A549 (cell line): ENCODE data around the gene XPC.
"Not testable (repeated sequence)": the region's sequence is repeated elsewhere in the genome, so short reads cannot be mapped to it uniquely, and the experiment has no call there.

Experiments
- CTCF ChIP-seq: fragments of >200 bp; sonication (Bioruptor Twin); formaldehyde crosslinking; IDR thresholded peaks from 3 replicates; pipeline ENCODE4 v1.5.1; 2016
- EP300 ChIP-seq, 2 experiments: fragments of >200 bp; sonication (Bioruptor Twin); formaldehyde crosslinking; IDR thresholded peaks; 2 replicates in 1 of 2; 3 replicates in 1 of 2; pipeline ENCODE4 v1.6.1; 2016 to 2017
- HDAC2 ChIP-seq: fragments of 200-600 bp; sonication (generic); IDR thresholded peaks from 2 replicates; pipeline ENCODE4 v1.6.1; 2016
- NR3C1 ChIP-seq: fragments of >200 bp; sonication (Bioruptor Twin); formaldehyde crosslinking; IDR thresholded peaks from 3 replicates; pipeline ENCODE4 v1.6.1; 2017
- POLR2A ChIP-seq: IDR thresholded peaks from 2 replicates; pipeline ENCODE4 v1.6.1; 2012; ENCODE audit warnings: mild to moderate bottlenecking, low read length
- RCOR1 ChIP-seq: fragments of 150-350 bp; IDR thresholded peaks from 2 replicates; pipeline ENCODE4 v1.6.1; 2014; ENCODE audit warnings: antibody characterized with exemption, low read length, low read depth
- RFX5 ChIP-seq: fragments of 450-650 bp; IDR thresholded peaks from 2 replicates; pipeline ENCODE4 v1.7.1; 2014; ENCODE audit warnings: antibody characterized with exemption, mild to moderate bottlenecking, moderate library complexity
- SMC3 ChIP-seq: fragments of >200 bp; sonication (Bioruptor Twin); formaldehyde crosslinking; IDR thresholded peaks from 3 replicates; pipeline ENCODE4 v1.6.1; 2018; ENCODE audit warnings: inconsistent platforms
- TP53 ChIP-seq: fragments of 250-450 bp; sonication (Bioruptor Pico); IDR thresholded peaks from 2 replicates; pipeline ENCODE4 v1.5.0; 2021; ENCODE audit warnings: mild to moderate bottlenecking, moderate library complexity
- TF ChIP-seq, protein P1 (sequence below): fragments of >200 bp; sonication (Bioruptor Twin); formaldehyde crosslinking; IDR thresholded peaks from 3 replicates; pipeline ENCODE4 v1.6.1; 2016
- TF ChIP-seq, protein P2 (sequence below): fragments of 450-650 bp; IDR thresholded peaks from 2 replicates; pipeline ENCODE4 v1.6.1; 2014; ENCODE audit warnings: antibody characterized with exemption

- not testable (repeated sequence) for TF ChIP-seq HDAC2; CTCF; POLR2A; TP53 (CRISPR knock-in tag); SMC3; NR3C1; RFX5; RCOR1; EP300 (IDR thresholded peaks at IDR 0.05)
- TF ChIP-seq, protein P1, sequence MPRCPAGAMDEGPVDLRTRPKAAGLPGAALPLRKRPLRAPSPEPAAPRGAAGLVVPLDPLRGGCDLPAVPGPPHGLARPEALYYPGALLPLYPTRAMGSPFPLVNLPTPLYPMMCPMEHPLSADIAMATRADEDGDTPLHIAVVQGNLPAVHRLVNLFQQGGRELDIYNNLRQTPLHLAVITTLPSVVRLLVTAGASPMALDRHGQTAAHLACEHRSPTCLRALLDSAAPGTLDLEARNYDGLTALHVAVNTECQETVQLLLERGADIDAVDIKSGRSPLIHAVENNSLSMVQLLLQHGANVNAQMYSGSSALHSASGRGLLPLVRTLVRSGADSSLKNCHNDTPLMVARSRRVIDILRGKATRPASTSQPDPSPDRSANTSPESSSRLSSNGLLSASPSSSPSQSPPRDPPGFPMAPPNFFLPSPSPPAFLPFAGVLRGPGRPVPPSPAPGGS: not testable (repeated sequence)
- TF ChIP-seq, protein P2, sequence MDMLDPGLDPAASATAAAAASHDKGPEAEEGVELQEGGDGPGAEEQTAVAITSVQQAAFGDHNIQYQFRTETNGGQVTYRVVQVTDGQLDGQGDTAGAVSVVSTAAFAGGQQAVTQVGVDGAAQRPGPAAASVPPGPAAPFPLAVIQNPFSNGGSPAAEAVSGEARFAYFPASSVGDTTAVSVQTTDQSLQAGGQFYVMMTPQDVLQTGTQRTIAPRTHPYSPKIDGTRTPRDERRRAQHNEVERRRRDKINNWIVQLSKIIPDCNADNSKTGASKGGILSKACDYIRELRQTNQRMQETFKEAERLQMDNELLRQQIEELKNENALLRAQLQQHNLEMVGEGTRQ: not testable (repeated sequence)
Measured at GRCh38 chr3:14226351-14226750, 48.0 kb upstream of the XPC start.
